IPS-NIHi7 (cell line): ENCODE measurements around the gene CBLB.

Experiments used
- DNase-seq: peaks from one replicate; pipeline ENCODE4 v3.0.0; 2012; ENCODE audit warnings: mixed read lengths; ENCODE audit errors: extremely low spot score

The CBLB gene

GRCh38 chr3:105691633-105692032 lies 177.2 kb downstream of the CBLB start:
- DNase-seq = no peak

- DNase-seq = no peak
These were observed 177.8 kb downstream of the CBLB start for GRCh38 chr3:105691053-105691452.

GRCh38 chr3:105688821-105689220 lies 180.0 kb downstream of the CBLB start:
- DNase-seq = no peak

- DNase-seq = peak; percentile 20
These were observed 182.4 kb downstream of the CBLB start for GRCh38 chr3:105686278-105686897.

GRCh38 chr3:105679951-105680350 lies 188.9 kb downstream of the CBLB start:
- no peak for DNase-seq

- no peak for DNase-seq
These were observed 190.8 kb downstream of the CBLB start for GRCh38 chr3:105678017-105678416.

- DNase-seq = no peak
These were observed 192.1 kb downstream of the CBLB start for GRCh38 chr3:105676621-105677300.

GRCh38 chr3:105674437-105675065 lies 194.3 kb downstream of the CBLB start:
- DNase-seq = no peak

- DNase-seq = no peak
These were observed 195.8 kb downstream of the CBLB start for GRCh38 chr3:105672996-105673395.

GRCh38 chr3:105662306-105662705 lies 206.5 kb downstream of the CBLB start:
- no peak for DNase-seq

GRCh38 chr3:105661461-105661860 lies 207.4 kb downstream of the CBLB start:
- DNase-seq = no peak

GRCh38 chr3:105656651-105657504 lies 211.9 kb downstream of the CBLB start:
- no peak for DNase-seq

GRCh38 chr3:105653868-105654267 lies 214.9 kb downstream of the CBLB start:
- DNase-seq = no peak

GRCh38 chr3:105653166-105653565 lies 215.6 kb downstream of the CBLB start:
- DNase-seq = peak; percentile 18

- no peak for DNase-seq
These were observed 219.3 kb downstream of the CBLB start for GRCh38 chr3:105649480-105649879.

- no peak for DNase-seq
These were observed 221.8 kb downstream of the CBLB start for GRCh38 chr3:105647047-105647446.

- no peak for DNase-seq
These were observed 229.7 kb downstream of the CBLB start for GRCh38 chr3:105639131-105639530.

- DNase-seq = no peak
These were observed 234.1 kb downstream of the CBLB start for GRCh38 chr3:105634708-105635107.

GRCh38 chr3:105629718-105630117 lies 239.1 kb downstream of the CBLB start:
- no peak for DNase-seq

GRCh38 chr3:105626739-105627138 lies 242.1 kb downstream of the CBLB start:
- no peak for DNase-seq

GRCh38 chr3:105622169-105622568 lies 246.6 kb downstream of the CBLB start:
- DNase-seq = no peak

GRCh38 chr3:105620236-105620635 lies 248.6 kb downstream of the CBLB start:
- no peak for DNase-seq
